CD4-positive, alpha-beta T cell treated with Interferon alpha-2 for 1 hour (primary cell): ENCODE measurements around the gene MEX3B.

ENCODE experiments used
- DNase-seq, 2 donors: peaks; one replicate each; pipeline ENCODE4 v3.0.0-alpha.2; 2020 to 2022

MEX3B gene

DNA sequence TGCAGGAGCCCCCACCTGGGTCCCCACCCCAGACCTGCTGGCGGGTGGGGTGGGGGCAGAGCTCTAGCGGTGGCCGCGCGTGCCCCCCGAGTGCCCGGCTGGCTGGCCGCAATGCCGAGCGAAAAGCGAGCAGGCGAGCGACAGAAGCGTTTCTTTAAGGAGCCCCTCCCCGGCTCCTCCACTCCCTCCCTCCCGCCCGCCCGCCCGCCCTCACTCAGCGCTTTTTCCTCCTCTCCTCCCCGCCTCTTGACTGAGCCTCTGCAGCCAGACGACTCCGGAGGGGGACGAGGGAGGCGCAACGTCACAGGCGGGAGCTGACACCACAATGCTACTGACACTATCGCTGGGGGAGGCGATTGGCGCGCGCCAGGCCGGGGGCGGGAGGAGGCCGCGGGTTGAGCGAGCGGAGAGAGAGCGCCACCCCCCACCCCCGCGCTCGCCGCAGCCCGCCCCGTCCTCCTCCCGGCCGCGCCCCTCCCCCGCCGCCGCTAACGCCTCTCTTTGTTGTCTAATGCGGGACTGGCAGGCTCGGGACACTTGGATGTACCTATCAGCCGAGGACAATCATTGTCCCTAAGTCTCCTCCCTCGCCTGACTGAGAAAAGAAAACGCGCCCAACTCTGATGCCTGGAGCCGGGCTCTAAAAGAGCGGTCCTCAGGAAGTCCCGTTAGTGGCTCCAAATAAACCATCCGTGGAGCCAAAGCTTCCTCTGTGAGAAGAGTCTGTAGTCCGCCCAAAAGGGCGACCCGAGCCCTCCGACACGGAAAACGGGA is at the start of gene MEX3B:
TSS of gene MEX3B (minus strand) at position 127 of the 774 bp plus-strand sequence. CDS start 313 bp downstream, outside the sequence.
- peak; percentile 88 to 89 for DNase-seq

DNA sequence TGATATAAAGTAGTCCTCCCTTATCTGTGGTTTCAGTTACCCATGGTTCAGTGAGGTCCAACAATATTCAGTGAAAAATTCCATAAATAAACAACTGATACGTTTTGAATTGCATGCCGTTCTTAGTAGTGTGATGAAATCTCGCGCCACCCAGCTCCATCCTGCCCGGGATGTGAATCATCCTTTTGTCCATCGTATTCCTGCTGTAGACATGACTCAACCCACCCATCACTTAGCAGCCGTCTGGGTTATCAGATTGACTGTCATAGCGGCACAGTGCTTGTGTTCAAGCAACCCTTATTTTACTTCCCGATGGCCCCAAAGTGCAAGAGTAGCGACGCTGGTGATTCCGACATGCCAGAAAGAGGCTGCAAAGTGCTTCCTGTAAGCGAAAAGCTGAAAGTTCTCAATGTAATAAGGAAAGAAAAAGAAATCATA is 48.0 kb upstream of the MEX3B start:
- DNase-seq, result no peak

DNA sequence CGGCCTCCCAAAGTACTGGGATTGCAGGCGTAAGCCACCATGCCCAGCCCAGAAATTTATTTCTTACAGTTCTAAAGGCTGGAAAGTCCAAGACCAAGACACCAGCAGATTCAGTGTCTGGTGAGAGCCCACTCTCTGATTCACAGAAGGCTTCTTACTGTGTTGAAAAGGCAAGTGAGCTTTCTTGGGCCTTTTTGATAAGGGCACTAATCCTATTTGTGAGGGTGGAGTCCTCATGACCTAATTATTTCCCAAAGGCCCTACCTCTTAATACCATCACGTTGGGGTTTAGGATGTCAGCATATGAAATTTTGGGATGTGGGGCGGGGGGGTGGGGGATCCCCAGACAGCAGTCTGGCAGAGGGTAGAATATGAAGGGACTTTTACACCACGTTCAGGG is 47.5 kb upstream of the MEX3B start:
- no peak for DNase-seq

DNA sequence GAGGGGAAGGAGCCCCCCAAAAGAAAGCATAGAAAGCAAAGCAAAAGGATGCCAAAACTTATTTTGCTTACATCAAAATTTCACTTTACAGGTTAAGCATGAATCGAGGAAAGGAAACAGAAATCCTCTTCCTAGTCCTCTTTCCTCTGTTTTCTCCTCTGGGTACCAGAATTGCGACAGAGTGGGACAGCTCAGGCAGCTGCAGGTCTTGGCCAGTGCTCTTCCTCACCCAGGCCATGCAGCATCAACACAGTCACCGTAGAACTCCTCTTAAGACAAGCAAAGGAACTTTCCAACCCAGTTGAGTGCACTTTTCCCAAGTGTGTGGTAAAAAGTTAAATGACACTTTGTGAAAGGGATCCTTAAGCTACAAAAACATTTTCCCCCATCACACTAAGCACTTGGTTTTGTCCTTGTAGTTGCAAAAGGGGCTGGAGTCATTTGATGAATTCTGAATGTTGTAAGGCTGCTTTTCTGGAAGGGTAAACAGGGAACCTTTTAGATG is 45.9 kb upstream of the MEX3B start:
- DNase-seq, result no peak

DNA sequence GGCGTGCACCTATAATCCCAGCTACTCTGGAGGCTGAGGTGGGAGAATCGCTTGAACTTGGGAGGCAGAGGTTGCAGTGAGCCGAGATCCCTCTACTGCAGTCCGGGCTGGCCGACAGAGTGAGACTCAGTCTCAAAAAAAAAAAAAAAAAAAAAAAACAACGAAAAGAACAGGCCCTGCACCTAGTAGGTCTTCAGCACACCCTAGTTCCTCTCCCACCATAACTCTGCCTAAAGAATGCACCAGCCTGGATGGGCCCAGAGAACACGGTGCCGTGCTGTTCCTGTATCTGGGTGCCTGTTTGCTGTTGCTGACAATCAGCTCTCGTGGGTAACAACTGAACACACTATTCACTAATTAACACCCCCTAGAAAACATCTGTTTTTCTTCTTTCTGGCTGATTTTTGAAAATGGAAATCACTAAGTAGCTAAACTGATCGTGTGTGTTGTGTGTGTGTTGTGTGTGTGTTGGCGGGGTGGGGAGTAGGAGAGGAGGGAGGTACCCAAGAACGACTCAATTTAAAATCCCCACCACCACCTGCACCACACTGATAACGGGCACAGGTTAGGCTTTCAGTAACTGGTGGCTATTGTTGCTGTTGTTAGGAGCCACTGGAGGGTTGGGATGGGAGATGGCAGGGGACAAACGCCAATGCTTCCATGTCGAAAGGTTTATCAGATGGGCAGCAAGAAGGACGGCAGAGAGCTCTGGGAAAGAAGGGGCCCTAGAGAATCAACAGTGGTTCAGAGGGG is 40.6 kb upstream of the MEX3B start:
- DNase-seq, result no peak

DNA sequence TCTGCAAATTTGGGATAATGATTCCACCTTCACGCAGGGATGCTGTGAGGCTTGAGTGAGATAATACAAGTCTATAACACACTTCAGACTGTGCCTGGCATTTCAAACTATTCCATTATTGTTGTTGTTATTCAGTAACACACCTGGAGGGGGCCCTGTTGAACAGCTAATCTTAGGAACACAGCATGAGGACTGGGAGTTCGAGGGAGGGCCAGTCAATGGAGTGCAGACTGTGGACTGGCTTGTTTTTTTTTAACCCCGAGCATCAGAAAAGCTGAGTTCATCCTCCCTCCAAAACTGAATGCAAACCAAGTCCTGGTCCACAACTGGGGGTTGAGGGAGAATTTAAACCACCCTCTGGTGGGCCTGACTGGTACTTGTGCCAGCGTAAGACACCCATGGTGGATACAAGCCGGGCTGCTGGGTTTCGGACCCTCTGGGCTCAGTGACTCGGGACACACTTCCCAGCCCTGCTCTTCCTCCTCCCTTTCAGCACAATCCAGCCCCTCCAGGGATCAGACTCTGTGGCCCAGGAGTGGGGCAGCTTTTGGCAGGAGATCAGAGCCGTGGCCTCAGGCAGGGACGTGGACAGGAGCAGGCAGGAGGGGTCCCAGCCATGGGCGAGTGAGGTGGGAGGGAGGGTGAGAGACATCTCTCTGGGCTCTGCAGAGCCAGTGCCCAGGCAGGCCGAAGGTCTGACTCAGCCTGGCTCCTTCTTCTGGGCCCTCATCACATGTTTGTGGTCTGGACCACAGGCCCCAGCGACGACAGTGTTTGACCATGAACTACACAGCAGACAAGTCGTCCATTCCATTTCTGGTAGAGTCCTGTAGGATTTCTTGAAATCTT is 36.3 kb upstream of the MEX3B start:
- no peak for DNase-seq

DNA sequence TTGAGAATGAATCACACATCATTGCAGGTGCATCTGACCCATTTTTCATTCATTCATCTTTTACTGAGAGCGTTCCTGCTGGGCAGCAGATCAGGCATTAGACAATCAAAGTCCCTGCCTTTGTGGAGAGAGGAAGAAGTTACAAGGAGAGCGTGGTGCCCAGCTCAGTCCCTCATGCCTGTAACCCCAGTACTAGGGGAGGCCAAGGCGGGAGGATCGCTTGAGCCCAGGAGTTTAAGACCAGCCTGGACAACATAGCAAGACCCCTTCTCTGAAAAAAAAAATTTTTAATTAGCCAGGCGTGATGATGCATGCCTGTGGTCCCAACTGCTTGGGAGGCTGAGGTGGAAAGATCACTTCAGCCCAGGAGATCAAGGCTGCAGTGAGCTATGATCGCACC is 35.0 kb upstream of the MEX3B start:
- no peak for DNase-seq

DNA sequence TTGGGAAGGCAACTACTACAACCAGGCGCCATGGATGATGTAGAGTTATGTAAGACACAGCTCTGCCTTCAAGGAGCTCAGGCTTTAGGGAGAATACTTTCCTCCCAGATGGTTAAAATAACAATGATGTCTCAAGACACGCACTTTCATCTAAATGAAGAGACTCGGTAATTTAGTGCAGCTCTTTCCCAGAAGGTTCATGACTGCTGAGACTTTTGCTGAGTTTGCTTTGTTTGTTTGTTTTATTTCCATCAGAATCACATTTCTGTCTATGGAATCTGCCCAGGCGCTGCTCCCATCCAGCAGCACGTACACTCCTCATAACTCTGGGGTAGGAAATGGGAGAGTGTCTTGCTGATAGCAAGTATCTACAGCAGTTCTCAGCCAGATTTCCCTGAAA is 33.9 kb upstream of the MEX3B start:
- no peak for DNase-seq

DNA sequence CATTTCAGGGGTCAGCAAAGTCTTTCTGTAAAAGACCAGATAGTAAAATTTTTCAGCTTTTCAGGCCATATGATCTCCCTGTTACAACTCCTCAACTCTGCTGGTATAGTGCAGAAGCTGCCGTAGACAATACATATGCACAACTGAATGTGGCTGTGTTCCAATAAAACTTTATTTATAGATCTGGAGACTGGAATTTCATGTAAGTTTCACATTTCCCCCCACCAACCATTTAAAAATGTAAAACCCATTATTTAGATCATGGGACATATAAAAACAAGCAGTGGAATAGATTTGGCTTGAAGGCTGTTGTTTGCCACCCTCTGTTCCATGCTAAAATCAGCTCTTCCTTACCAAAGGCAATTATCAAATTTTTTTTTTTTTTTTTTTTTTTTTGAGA is 28.8 kb upstream of the MEX3B start:
- no peak for DNase-seq

DNA sequence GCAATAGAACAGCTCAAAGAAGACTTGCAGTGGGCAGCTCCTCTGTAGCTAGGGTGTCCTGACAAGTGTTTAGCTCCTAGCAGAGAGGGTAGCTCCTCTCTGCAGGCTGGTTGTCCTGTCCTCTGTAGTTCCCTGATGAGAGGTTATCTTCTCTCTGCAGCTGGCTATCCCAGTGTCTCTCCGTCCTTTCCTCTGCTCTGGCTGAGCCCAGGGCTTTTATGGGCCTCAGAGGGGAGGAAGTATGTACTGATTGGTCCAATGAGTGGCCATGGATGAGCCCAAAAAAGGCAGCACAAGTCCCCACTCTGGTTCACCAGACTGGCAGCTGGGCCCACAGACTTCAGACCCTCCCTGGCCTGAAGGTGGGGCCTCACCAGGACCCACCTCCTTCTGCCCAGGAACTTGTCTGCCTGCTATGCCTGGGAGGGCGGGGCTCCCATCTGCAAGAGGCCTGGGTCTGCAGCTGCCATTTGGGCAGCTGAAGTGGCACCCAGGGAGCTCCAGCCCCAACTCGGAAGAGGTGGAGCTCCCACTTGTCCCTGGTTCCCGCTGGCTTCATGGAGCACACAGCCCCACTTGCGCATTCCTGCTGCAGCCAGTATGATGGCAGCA is 27.2 kb upstream of the MEX3B start:
- no peak for DNase-seq

DNA sequence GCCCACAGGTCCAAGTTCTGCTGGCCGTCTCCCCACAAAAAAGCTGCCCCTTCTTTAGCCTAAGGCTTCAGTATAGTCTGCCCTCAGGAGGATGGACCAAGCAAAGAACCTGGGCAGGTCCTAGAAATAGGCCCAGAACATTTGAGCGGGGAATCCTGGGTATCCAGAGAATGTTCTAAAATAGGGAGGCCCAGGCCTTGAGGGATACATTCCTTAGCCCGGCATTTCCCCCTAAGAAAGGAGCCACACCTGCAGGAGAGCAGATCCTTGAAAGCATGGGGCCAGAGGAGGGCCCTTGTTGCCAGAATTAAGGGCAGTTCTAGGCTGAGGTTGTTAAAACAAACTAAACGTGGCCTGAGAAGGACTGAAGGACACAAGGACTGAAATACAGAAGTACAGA is 20.6 kb upstream of the MEX3B start:
- no peak for DNase-seq

DNA sequence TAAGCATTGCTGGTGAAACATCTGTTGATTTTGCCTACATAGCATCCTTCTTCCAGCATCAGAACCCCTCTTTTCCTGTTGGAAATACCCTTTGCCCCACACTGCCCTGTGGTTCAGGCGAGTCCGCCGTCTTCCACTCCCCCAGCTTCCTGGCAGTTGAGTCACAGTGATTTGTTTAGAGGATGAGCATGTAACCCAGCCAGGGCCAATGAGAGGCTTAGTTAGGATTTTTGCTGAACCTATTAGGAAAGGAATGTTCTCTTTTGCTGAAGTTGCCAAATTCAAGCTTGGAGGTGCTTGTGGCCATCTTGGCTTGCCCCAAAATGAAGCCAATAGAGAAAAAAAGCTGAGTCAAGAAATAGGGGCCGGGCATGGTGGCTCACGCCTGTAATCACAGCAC is 19.0 kb upstream of the MEX3B start:
- DNase-seq, result no peak

DNA sequence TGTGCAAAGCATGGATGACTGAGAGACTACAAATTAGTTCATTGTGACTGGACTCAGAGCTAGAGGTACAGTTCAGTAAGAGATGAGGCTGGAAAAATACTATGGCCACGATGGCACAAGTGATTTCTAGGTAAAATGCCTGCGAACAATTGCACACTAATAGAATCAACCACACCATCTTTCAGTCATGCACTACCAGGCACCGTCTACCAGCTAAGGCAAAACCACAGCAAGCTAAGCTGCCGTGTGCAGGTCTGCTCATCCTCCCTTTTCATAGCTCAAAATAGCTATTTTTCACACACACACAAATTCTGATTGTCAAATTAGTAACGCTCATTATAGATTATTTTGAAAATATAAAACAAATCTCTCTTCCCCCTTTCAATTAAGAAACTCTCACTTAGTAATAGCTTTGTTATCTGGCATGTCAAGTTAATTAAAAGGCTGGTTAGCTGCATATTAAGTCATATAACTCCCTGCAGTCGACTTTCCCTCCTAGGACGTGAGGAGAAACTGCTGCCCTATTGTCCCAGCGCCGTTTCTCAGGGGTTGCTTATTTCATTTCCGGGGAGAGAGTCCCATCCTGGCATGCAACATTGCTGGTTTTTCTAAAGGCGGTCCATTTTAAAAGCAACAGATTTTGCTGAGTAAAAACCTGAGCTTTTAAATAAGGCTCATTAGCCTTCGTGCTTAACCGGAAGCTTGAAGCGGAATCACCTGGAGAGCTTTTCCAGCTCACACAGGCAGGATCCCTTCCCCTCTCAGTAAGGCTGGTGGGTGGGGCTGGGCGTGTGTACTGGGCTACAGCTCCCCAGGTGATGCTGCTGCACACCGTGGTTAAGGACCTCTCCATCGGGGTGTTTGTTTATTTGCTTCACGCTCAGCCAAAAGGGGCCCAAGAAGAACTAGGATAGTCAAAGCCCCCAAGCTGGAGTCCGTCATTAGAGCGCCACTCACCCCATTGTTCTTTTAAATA is 16.9 kb upstream of the MEX3B start:
- DNase-seq, result no peak

DNA sequence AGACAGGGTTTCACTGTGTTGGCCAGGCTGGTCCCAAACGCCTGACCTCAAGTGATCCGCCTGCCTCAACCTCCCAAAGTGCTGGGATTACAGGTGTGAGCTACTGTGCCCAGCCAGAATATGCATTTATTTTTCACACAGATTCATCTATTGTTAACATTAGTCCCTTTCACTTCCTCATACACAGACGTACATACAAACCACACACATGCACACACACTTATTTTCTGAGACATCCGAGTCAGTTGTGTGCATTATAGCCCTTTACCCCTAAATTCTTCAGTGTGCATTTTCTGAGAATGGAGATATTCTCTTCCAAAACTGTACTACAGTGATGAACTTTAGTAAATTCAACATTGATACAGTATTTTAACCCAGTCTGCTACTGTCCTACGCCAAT is 15.0 kb upstream of the MEX3B start:
- DNase-seq, result no peak

DNA sequence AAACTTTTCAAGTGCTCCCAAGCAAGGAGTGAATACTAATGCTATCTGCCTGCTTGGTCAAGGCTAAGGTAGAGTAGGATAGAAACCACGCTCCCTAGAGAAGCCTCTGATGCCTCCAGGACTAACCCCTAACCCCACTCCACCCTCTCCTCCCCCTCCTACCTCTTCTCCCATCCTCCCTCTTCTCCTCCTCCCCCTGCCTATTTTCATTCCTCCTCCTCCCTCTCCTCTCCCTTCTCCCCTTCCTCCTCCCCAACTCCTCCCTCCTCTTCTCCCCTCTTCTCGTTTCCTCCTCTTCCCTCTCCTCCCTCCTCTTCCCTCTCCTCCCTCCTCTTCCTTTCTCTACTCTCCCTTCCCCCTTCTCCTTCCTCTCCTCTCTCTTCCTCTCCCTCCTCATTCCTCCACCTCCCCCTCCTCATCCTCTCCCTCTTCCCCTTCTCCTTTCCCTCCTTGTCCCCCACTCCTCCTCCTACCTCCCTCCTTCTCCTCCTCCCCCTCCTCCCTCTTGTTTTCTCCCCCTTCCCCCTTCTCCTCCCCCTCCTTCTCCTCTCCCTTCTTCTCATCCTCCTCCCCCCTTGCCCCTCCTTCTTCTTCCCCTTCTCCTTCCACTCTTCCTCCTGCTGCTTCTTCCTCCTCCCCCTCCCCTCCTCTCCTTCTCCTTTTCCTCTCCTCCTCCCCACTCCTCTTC is 12.8 kb upstream of the MEX3B start:
- DNase-seq, result no peak

DNA sequence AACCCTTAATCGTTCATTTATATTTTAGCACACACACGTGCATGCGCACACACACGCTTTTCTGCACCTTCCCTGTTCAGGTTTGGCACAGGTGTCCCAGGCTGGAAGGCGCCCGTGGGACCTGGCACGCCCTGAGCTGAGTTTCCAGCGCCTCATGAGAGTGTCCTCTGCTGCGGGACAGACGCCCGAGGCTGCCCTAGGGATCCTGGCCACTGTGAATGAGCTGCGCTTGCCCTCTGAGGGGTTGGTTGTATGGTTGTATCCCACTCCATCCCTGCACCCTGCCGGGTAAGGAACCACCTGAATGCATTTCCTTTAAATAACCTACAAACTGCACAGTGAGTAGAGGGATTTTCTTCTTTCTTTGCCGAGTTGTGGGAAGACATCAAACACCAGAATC is 12.2 kb upstream of the MEX3B start:
- no peak for DNase-seq

DNA sequence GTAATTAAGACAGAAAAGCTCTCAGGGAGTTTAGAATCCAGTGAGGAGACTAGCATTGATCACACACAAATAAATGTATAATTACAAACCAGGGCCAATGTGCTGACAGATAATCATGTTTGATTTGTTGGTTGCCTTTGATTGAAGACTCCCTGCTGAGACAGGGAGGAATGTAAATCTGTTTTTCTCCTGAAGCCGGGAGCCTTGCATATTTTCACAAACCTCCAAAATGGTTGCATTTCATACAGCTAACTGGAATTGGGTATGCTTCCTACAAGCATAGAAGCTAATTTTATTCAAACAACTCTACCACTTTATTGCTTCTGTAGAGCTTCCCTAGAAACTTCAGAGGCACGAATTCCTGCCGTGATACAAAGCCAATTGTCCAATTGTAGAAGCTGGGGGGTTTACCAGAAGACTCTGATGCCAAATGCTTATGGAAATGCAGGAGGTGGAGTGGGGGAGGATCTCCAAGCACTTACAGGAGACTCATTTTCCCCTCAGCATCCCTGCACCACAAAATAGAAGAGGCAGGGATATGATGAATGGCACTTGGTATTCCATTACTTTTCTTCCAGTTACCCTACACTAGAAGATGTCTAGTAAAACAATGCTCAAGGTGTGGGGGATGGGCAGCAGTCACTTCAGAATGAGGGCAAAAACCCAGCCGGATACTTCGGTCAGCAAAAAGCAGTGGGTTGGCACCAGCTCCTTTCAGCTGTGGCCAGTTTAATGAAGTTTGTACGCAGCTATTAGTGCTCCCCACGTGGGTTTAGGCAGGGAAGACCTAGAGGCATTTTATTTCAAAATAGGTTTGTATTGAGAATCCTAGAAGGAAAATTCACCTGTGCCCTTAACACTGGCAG is 11.4 kb upstream of the MEX3B start:
- no peak for DNase-seq

DNA sequence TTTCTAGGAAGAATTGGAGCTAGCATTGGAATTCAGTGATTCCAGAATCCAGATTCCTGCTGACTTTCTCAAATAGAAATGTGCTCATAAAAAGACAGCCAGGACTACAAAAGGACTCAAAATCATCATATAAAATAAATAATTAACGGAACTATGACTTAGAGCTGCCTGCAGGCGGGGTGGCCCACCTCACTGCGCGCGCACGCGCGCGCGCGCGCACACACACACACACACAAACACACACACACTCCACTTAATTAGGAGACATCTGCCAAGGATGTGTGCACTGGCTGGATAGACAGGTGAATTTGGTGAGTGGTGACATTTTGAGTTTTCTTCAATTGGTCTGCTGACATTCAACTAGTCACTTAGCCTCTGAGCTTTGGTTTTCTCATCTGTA is 6.9 kb upstream of the MEX3B start:
- DNase-seq, result no peak

DNA sequence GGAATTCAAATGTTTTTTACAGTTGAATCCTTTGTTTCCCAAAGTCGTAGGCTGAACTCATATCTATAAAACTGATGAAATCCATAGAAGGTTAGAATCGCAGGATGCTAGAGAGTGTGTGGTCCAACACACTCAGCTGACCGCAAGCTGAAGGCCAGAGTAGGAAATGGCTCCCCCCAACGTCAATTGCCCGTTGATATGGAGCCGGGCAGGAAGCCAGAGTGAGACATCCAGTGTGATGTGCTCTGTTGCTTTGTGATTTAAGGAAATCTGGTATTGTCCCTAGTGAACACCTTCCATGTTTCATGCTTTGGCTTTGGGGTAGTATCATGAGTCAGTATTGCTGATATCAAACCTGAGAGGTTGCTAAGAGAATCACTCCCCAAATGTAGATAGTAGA is 5.8 kb upstream of the MEX3B start:
- no peak for DNase-seq

DNA sequence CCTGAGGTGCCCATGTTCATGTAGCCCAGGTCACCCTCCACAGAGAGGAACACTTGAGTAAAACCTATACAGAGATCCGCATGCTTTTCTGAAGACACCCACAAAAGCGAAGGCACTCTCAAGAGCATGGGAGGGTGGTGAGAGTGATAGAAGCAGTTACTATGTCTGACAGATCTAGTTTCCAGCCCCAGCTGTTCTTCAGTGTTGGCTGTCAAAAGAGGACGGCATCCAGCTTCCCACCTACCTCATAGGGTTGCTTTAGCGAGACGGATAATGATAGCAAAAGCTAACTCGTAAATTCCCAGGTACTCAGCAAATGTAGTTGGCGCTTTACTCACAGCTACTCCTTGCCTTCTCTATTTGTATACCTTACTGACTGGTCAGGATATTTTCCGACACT is 3.0 kb upstream of the MEX3B start:
- DNase-seq, result no peak
